Astrocyte (in vitro differentiated cells and primary cell): Measurements from ENCODE around the gene CTNNA2. TPM values are rescaled to one million over a fixed set of nuclear protein-coding genes. Genes with fewer than 3 reads are reported as not detected.
"Not testable (repeated sequence)": the region's sequence is repeated elsewhere in the genome, so short reads cannot be mapped to it uniquely, and the experiment has no call there.

Experiments
- DNase-seq: peaks from one replicate; pipeline ENCODE4 v3.0.0-alpha.2; 2010; ENCODE audit warnings: low read depth
- FAIRE-seq: peaks from 2 replicates; lab custom pipeline; 2011; peaks lifted over from hg19 to GRCh38; lab: Jason Lieb, UNC
- H2AFZ ChIP-seq: 2 replicates; pipeline ENCODE4 v1.6.0; 2012; ENCODE audit warnings: low read depth, low read length, inconsistent platforms
- H3K27ac ChIP-seq: 2 replicates; pipeline ENCODE4 v1.5.1; 2011; ENCODE audit warnings: low read depth, low read length, inconsistent platforms
- H3K27me3 ChIP-seq: 2 replicates; pipeline ENCODE4 v1.6.0; 2011; ENCODE audit warnings: low read length, inconsistent platforms; ENCODE audit not compliant: insufficient read depth
- H3K36me3 ChIP-seq: 2 replicates; pipeline ENCODE4 v1.5.1; 2011; ENCODE audit warnings: low read length, inconsistent platforms; ENCODE audit not compliant: insufficient read depth
- H3K4me1 ChIP-seq: 2 replicates; pipeline ENCODE4 v1.5.1; 2011; ENCODE audit warnings: low read length, inconsistent platforms; ENCODE audit not compliant: insufficient read depth
- H3K4me2 ChIP-seq: 2 replicates; pipeline ENCODE4 v1.6.0; 2012; ENCODE audit warnings: low read length, inconsistent platforms
- H3K4me3 ChIP-seq: 2 replicates; pipeline ENCODE4 v1.5.1; 2011; ENCODE audit warnings: low read depth, mild to moderate bottlenecking, low read length, inconsistent platforms; ENCODE audit not compliant: insufficient read depth
- H3K79me2 ChIP-seq: 2 replicates; pipeline ENCODE4 v1.6.0; 2012; ENCODE audit warnings: mild to moderate bottlenecking, low read length, inconsistent platforms; ENCODE audit not compliant: insufficient read depth
- H3K9ac ChIP-seq: 2 replicates; pipeline ENCODE4 v1.6.0; 2012; ENCODE audit warnings: mild to moderate bottlenecking, low read length, inconsistent platforms
- H3K9me3 ChIP-seq: 2 replicates; pipeline ENCODE4 v1.5.1; 2012; ENCODE audit warnings: low read depth, mild to moderate bottlenecking, low read length, inconsistent platforms; ENCODE audit not compliant: insufficient read depth
- H4K20me1 ChIP-seq: 2 replicates; pipeline ENCODE4 v1.6.0; 2012; ENCODE audit warnings: low read length, inconsistent platforms; ENCODE audit not compliant: insufficient read depth
- H3K27ac Mint-ChIP-seq: one replicate; pipeline ENCODE4 v1.8.0; 2021; ENCODE audit warnings: mild to moderate bottlenecking, mixed read lengths; ENCODE audit not compliant: unreplicated experiment
- H3K27me3 Mint-ChIP-seq: one replicate; pipeline ENCODE4 v1.8.0; 2021; ENCODE audit warnings: low read depth, mixed read lengths; ENCODE audit not compliant: unreplicated experiment
- H3K36me3 Mint-ChIP-seq: one replicate; pipeline ENCODE4 v1.8.0; 2021; ENCODE audit warnings: low read depth, mixed read lengths; ENCODE audit not compliant: unreplicated experiment
- H3K4me1 Mint-ChIP-seq: one replicate; pipeline ENCODE4 v1.8.0; 2021; ENCODE audit warnings: low read depth, mixed read lengths; ENCODE audit not compliant: unreplicated experiment
- H3K4me3 Mint-ChIP-seq: one replicate; pipeline ENCODE4 v1.8.0; 2021; ENCODE audit warnings: mild to moderate bottlenecking, moderate library complexity, mixed read lengths; ENCODE audit not compliant: unreplicated experiment
- H3K9me3 Mint-ChIP-seq: one replicate; pipeline ENCODE4 v1.8.0; 2021; ENCODE audit warnings: mild to moderate bottlenecking, mixed read lengths; ENCODE audit not compliant: unreplicated experiment
- EZH2 ChIP-seq: IDR thresholded peaks from 2 replicates; pipeline ENCODE4 v1.6.1; 2012; ENCODE audit warnings: mild to moderate bottlenecking, low read length, inconsistent platforms; ENCODE audit not compliant: insufficient read depth
- total RNA-seq: library from RNA; stranded (reverse); gene quantifications from 2 replicates; pipeline ENCODE4 v1.2.1, GENCODE V29; 2021
- TF ChIP-seq, protein P1 (sequence below): IDR thresholded peaks from 2 replicates; pipeline ENCODE4 v1.5.1; 2011; ENCODE audit warnings: low read depth, mild to moderate bottlenecking, inconsistent platforms, low read length, moderate library complexity; ENCODE audit not compliant: insufficient read depth

CTNNA2 gene
- total RNA-seq, 1 donor from 2014 or later, result 3.9 TPM

DNA sequence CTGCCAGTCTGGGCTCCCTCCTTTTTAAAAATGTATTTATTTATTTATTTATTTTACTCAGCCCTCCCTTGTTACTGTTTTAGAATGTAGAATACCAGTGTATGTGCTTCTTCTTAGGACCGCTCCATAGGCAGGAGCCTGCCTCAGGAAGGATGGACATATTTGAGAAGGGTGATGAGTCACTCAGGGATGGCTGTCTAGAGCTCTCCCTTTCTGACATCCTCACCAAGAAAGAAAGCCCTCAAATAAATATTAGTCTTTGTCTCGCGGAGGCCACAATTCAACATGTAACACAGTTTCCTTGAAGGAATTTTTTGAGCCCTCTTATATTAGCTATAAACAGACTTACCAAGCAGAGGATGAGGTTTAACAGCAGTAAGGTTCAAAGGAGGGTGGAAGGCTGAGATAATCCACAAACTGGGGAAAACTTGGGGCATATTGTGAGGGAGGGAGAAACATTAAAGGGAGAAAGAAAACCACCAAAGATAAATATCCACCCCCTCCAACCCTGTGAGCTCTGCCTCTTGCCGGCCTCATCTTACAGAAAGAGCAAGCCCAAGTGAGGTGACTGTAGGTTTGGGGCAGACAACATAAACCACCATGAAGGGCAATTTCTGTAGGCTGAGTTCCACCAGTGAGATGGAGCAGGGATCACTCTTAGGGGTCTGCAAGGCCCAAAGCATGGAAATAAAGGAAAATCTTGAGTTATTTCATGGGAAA lies 628.3 kb downstream of the CTNNA2 start:
- no peaks in the 10 kb centered on the region for H3K79me2 ChIP-seq
- no peaks in the 10 kb centered on the region for H3K36me3 Mint-ChIP-seq
- FAIRE-seq (no peak), DNase-seq (no peak)
- peaks cover 13% of the 10 kb centered on the region for H3K4me1 Mint-ChIP-seq
- H3K27me3 Mint-ChIP-seq, result no peaks in the 10 kb centered on the region
- H3K4me3 ChIP-seq, result no peak overlapping the region
- H2AFZ ChIP-seq, result no peak overlapping the region
- no peak overlapping the region for H3K4me3 Mint-ChIP-seq
- H3K9me3 Mint-ChIP-seq, result no peaks in the 10 kb centered on the region
- H4K20me1 ChIP-seq, result no peaks in the 10 kb centered on the region
- H3K9me3 ChIP-seq, result no peaks in the 10 kb centered on the region
- H3K4me2 ChIP-seq, result no peak overlapping the region
- H3K27ac Mint-ChIP-seq, result no peak overlapping the region
- H3K9ac ChIP-seq, result no peak overlapping the region
- no peaks in the 10 kb centered on the region for H3K27me3 ChIP-seq
- H3K36me3 ChIP-seq, result no peaks in the 10 kb centered on the region
- TF ChIP-seq EZH2, result no peak
- TF ChIP-seq, protein P1, sequence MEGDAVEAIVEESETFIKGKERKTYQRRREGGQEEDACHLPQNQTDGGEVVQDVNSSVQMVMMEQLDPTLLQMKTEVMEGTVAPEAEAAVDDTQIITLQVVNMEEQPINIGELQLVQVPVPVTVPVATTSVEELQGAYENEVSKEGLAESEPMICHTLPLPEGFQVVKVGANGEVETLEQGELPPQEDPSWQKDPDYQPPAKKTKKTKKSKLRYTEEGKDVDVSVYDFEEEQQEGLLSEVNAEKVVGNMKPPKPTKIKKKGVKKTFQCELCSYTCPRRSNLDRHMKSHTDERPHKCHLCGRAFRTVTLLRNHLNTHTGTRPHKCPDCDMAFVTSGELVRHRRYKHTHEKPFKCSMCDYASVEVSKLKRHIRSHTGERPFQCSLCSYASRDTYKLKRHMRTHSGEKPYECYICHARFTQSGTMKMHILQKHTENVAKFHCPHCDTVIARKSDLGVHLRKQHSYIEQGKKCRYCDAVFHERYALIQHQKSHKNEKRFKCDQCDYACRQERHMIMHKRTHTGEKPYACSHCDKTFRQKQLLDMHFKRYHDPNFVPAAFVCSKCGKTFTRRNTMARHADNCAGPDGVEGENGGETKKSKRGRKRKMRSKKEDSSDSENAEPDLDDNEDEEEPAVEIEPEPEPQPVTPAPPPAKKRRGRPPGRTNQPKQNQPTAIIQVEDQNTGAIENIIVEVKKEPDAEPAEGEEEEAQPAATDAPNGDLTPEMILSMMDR, result no peak
- H3K27ac ChIP-seq, result no peak overlapping the region
- H3K4me1 ChIP-seq, result no peaks in the 10 kb centered on the region

DNA sequence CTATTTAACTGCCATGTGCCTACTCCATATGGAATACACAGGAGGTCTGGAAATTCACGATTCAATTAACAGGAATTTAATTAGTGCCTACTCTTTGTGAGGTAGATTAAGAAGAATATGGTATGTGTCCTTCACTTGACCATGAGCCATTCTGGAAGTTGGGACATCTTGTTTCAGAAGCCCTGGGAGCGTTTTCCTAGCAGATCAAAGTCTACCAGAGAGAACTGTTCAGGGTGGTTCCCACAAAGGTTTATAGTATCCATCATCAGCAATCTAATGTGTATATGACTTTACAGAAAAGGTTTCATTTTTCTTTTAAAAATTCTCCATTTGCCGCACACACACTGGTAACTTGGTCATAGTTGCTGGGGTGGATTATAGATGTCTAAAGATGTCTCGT lies 632.6 kb downstream of the CTNNA2 start:
- Histone ChIP-seq H3K9me3 (no peaks in the 10 kb centered on the region), H3K4me1 (no peaks in the 10 kb centered on the region), H3K36me3 (no peaks in the 10 kb centered on the region), H3K27me3 (no peaks in the 10 kb centered on the region), H3K4me3 (no peak overlapping the region), H3K27ac (no peak overlapping the region), H3K4me2 (no peak overlapping the region), H3K79me2 (no peaks in the 10 kb centered on the region), H2AFZ (no peak overlapping the region), H3K9ac (no peak overlapping the region), H4K20me1 (no peaks in the 10 kb centered on the region)
- DNase-seq, result no peak
- H3K4me1 Mint-ChIP-seq, result peaks cover 7% of the 10 kb centered on the region
- FAIRE-seq, result no peak
- no peaks in the 10 kb centered on the region for H3K27me3 Mint-ChIP-seq
- H3K27ac Mint-ChIP-seq, result no peak overlapping the region
- no peaks in the 10 kb centered on the region for H3K36me3 Mint-ChIP-seq
- TF ChIP-seq, protein P1, result no peak
- TF ChIP-seq EZH2, result no peak
- H3K4me3 Mint-ChIP-seq, result no peak overlapping the region
- no peaks in the 10 kb centered on the region for H3K9me3 Mint-ChIP-seq

DNA sequence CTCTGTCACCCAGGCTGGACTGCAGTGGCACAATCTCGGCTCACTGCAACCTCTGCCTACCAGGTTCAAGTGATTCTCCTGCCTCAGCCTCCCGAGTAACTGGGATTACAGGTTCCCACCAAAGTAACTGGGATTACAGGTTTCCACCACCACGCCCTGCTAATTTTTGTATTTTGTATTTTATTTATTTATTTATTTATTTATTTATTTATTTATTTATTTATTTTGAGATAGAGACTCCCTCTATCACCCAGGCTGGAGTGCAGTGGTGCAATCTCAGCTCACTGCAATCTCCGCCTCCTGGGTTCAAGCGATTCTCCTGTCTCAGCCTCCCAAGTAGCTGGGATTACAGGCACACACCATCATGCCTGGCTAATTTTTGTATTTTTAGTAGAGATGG lies 633.9 kb downstream of the CTNNA2 start:
- H3K27me3 Mint-ChIP-seq, H3K4me1 Mint-ChIP-seq, H3K9ac ChIP-seq, H3K36me3 ChIP-seq, H3K4me3 ChIP-seq, H4K20me1 ChIP-seq, FAIRE-seq, H3K4me1 ChIP-seq, H3K27ac ChIP-seq, DNase-seq, H3K4me2 ChIP-seq, H3K27ac Mint-ChIP-seq, H3K9me3 Mint-ChIP-seq, H3K4me3 Mint-ChIP-seq, H2AFZ ChIP-seq, H3K27me3 ChIP-seq, H3K9me3 ChIP-seq, H3K36me3 Mint-ChIP-seq, H3K79me2 ChIP-seq: not testable (repeated sequence)
